OCI-M1 (cell line): Measurements from ENCODE around the gene PRTFDC1.
"Not testable (repeated sequence)": the region's sequence is repeated elsewhere in the genome, so short reads cannot be mapped to it uniquely, and the experiment has no call there.

ENCODE experiments used
- DNase-seq: peaks from one replicate; lab custom pipeline; 2025; lab: John Stamatoyannopoulos, UW

Gene PRTFDC1

DNA sequence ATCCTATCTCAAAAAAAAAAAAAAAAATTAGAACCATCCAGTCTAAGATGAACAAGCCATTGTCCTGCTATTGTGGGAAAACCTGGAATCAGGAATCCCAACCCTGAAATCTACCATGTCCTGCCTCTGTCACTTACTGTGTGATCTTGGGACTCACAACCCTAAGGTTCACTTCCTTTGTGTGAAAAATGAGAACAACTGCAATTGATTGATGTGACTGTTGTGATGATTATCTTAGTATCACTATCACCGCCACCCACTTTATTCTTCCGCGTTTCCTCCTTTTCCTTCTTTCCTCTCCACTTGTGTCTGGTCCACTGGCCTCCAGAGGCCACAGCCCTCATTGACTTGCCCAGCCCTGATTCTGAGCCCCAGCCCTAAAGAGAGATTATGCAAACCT lies 12.6 kb upstream of the PRTFDC1 start:
- no peak for DNase-seq

DNA sequence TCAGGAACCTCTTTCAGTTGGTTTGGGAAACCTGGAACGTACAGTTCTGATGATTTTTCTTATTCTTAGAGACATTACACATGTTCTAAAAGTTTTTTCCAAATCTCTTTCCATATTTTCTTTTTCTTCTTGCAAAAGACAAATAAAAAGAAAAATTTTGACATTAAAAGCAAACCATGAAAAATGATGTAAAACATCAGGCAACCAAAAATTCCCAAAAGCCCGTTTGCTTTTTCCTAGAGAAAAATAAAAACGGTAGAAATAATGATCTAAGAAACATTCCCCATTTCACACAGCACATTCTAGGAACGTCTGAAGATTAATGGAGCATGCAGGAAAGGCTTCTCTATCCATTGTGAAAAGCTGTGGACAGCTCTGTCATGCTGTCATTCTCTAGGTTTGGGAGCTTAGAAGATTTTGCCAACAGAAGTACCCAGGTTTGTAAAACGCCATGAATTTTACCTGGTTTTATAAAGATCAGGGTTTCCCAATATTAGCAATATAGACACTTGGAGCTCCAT lies 11.2 kb upstream of the PRTFDC1 start:
- no peak for DNase-seq

DNA sequence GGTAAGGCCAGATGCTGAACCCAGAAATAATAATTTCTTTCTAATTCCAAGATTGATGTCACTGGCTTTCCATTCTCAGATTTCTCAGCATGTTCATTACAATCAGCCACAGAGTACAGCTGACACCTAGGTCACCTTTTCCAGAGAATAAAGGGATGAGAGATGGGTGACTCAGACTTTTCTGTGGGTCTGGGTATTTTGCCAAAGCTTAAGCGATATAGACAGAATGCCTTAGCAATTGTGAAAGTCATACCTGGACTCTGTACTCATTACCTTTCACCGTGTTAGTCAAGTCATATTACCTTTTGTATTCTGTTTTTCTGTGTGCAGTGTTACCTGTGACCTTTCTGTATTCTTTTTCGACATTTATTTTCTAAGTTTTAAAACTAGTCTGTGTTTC lies 10.6 kb upstream of the PRTFDC1 start:
- no peak for DNase-seq

DNA sequence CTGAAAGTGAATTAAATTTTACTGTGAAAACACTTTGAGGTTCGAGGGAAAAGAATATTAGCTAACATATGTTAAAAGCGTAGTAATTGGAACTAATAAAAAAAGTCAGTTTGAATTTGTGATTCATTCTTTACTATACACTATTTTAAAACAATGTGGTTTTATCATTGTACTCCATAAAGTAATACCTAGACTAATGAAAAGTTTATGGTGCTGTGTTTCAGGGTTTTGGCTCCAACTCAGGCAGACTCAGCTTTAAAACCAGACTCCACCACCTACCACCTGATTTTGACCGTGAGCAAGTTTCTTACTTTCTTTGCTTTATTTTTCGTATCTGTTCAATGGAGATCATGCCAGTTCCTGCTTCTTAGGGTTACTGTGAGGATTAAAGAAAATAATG lies 9.2 kb upstream of the PRTFDC1 start:
- DNase-seq: no peak

DNA sequence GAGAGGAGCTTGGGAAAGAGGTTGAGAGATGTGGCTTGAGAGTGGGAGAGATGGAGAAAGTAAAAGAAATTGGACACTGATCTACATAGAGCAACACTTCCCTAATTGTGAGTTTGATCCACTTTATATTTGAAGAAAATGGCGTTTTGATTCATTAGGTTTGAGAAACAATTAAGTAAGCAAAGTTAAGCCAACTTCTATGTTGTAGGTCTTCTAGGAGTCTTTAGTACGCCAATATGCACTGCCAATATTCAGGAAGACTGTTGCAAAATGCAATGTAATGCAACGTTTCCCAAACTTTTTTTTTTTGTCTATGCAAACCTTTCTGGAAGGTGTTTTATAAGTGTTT lies 7.0 kb upstream of the PRTFDC1 start:
- DNase-seq: no peak

DNA sequence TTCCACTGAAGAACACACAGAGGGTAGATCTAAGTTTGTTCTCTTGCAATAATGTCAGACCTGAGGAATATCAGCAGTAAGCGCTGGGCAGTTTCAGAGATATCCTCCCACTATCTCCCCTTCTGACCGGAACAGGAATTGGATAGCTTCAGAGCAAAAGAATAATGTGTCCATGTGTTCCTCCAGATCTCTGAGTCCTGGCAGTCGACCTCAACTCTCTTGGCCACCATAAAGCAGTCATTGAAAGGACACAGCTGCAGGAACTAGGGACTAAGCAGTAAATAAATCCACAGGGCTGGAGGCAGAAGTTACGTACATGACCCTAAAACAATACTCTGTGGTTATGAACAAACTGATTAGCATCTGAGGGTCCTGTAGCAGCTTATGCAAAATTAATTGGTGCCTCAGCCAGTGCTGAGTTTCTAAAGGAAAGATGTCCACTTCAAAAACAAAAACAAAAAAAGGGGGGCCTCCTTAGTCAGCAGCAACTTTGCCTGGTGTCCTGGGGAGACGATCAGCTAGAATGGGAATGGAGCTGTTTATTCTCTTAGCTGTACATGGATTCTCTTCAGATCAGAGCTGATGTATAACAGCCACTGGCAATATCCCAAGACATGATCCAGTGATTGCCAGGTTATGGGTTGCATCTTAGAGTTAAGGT lies 6.4 kb upstream of the PRTFDC1 start:
- peak; percentile 19 for DNase-seq

DNA sequence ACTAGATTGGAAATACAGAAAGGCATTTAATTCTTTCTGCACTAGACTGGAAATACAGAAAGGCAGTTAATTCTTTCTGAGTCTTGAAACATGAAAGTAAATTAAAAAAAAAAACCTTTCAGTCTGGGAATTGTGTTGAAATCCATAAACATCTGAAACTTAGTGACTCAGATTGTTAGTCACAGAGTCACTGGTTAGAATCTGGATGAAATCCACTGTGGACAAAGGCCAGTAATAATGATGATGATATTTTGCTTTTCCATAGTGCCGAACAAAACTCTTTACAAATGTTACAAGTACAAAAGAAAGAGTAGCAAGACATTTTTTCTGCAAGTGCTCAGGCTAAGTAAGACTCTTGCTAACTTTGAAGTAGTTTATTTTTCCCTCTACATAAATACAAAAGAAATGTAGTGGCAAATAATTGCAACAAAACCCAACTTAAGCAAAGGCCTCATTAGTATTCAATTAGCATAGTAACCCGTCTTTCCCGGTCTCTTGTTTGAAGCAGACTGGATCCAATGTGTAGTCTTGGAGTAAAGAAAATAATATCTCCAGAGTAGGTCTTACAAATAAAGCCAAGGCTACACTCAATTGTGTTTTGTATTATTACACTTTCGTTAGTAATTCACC lies 5.8 kb upstream of the PRTFDC1 start:
- DNase-seq: no peak

DNA sequence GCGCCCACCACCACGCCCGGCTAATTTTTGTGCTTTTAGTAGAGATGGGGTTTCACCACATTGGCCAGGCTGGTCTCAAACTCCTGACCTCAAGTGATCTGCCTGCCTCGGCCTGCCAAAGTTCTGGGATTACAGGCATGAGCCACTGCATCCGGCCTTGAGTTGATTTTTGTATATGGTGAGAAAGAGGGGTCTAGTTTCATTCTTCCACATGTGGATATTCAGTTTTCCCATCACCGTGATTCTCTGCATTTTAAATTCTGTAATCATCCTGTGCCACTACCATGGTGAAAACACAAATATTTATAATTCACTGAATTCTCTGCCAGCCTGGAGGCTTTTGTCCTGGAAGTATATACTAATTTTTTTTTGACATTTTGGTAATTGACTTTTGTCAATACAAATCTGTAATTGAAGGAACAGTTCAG lies 5.2 kb upstream of the PRTFDC1 start:
- DNase-seq: not testable (repeated sequence)

DNA sequence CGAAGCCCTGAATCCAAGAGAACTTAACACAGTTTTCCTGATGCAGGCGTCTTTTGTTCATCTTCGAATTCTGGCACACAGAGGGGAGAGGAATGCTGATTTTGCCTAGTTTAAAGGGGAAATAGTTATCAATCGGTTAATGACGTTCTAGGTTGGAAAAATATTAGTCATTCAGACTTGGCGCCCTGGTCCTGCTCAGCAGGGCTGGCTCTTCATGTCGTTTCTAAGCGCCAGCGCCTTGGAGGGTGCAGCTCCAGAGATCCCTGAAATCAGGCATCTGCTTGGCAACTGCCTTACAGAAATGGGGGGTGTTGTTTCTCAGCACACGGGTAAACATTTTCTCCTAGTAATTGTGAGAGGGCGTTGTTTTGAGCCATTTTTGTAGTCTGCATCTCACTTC lies 1.3 kb upstream of the PRTFDC1 start:
- DNase-seq: no peak

DNA sequence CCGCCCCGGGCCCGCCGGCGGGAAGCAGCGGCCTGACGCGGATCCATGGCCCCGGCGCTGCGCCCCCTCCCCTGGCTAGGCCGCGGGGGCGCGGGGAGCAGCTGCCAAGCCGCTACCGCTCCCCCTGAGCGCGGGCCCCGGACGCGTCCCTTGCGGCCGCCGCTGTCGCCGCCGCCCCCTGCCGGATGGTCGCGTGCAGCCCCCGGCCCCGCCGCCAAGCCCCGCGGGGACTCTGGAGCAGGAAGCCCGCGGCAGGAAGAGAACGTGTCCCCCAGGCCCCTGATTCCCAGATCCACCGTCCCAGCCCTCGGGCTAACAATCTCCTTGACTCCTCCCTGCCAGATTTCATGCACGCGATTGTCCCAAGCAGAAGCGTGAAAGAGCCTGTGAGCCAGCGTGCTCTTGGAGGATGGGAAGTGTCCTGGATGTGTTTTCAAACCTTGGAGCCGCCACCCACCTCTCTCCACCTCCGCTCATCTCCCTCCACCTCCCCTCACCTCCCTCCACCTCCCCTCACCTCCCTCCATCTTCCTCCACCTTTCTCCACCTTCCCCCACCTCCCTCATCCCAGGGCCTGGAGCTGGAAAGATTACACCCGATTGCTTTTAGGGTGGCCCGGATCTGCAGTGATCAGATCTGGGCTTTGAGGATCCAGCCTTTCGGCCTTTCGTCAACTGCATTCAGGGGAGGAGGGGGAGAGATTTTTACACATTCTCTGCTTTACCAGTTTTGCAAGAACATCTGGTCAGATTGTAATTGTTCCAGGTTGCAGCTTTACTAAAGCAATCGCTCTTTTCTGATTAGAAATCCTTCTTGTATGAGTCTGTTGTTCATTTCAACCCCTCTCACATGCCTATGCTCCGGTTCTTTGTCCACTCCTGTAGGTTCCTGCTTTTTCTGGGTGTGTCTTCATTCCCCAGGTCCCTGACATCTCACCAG lies 570 bp upstream of the PRTFDC1 start:
- DNase-seq: peak; percentile 29

DNA sequence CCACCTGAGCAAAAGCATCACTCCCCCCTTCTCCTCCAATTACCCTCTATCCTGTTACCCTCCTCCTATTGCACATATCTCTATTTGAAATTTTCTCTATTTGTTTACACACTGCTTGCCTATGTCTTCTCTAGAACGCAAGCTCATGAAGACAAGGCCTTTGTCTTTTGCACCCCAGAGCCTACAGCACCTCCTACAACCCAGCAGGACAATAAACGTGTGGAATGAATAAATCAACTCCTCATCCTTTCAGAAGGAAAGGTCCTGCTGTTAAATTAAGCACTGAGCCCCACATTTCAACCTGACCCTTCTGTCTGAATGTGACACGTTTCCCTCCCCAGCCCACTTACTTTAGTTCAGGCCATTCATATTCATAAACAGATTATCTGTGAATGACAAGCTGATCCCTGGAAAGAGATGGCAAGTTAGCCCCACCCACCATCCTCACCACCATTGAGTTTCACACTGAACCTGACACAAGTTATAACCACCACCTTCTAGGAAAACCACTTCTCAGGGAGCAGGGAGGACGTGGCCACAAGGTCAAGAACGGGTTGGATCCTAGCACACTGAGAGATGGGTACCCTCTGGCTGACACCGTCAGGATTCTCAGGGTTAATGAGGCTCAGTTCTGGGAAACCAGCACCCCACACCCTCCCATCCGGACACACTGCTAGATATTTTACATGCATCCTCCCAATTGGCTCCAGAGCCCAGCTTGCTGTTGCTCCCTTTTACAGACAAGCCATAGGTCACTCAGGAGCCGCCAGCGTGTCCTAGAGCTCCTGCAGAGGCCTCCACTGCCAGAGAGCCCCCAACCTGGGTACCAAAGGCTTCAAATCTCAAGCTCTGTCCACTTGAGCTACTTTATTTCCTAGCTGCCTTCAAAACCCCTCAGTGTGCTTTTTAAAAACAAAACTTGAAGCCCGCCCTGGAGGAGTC lies 934 bp downstream of the PRTFDC1 start:
- no peak for DNase-seq

DNA sequence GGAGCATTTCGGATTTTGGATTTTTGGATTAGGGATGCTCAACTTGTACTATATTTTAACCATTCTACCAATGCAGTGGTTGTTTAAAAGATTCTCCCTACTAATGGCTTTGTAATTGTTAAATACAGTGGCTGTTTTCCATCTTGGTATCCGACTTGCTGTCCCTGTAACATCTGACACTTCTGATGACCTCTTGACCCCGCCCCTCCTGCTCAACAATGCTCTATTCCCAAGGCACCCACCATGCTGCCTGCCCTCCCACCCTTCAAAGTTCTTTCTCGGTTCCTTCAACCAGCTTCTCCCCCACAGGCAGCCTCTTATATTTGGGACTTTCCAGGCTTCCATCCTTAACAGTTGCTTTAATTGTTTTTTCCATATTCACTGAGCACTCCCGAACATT lies 2.0 kb downstream of the PRTFDC1 start:
- DNase-seq: no peak

DNA sequence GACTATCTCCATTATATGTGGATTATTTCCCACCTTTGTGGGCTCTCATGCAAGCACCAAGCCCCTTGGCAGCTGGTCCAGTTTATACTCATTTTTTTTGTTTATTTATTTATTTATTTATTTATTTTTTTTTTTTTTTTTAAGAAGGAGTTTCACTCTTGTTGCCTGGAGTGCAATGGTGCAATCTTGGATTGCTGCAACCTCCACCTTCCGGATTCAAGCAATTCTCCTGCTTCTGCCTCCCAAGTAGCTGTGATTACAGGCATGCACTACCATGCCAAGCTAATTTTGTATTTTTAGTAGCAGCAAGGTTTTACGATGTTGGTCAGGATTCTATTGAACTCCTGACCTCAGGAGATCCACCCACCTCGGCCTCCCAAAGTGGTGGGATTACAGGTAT lies 2.8 kb downstream of the PRTFDC1 start:
- no peak for DNase-seq

DNA sequence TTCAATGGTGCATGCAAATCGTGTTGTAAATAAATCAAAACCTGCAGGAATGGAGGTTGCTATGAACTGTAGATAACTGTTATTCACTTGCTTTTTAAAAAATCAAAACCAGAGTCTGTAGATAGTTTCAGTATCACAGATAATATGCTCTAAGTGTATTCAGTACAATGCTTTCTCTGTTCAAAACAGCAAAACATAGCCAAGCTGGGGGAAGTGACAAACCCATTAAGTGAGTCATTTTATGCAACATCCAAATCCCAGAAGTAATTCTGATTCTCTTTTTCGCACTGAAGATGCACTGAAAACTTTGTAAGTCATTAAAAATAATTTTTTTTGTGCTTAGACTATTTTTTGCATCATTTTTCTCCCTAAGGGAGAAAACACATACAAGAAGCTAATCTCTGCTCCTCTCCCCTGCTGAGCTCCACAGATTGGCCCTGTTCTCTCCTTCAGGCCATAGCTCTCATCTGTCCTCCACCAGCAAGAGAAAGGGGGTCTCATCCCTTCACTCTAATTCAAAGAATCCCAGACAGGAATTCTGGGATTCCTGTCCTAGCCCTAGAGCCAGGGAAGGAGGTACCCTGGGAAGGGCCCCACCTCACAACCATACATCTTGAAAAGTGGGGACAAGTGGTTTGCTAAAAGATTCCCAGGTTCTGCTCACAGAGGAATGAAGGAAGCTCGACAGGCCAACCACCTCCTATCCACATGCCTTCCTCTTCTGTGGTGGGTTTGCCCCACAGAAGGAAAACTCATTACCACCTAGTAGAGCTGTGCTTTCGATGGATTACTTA lies 4.9 kb downstream of the PRTFDC1 start:
- DNase-seq: no peak

DNA sequence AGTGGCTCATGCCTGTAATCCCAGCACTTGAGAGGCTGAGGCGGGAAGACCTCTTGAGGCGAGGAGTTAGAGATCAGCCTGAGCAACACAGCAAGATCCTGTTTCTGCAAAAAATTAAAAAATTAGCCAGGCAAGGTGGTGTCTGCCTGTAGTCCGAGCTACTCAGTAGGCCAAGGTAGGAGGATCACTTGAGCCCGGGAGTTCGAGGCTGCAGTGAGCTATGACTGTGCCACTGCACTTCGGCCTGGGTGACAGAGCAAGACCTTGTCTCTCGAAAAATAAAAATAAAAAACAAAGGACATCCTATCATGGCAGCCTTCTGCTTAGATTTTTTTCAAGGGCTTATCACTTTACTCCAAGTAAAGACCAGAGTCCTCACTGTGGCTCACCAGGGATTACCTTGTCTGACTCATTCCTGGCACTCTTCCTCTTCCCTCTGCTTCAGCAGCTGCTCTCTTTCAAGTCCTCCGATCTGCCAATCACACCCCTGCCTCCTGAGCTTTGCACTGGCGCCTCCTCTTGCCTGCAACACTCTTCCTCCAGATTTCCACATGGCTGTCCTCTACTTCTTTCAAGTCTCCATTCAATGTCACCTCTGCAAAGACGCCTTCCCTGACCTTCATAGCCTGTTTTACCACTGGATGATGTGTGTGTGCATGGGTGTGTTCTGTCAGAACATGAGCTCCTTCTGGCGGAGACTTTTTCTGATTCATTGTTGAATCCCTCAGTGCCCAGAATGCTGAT lies 7.7 kb downstream of the PRTFDC1 start:
- DNase-seq: peak; percentile 56

DNA sequence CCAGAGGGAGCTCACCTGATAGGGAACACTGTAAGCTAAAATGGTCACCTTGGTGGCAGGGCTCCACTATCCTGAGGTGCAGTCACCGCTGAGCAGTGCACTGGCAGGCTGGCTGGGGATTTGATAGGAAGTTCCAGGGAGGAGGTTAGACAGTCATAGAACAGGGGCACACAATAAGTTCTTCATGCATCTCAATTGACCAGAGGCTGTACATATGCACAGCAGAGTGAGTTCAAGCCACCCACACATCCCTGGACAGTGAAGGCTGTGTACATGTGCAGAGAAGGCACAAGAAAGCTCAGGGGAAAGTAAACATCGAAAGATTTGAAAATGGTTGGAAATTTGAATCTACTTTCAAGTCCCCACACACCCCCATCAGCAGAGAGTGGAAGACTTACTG lies 13.9 kb downstream of the PRTFDC1 start:
- DNase-seq: no peak

DNA sequence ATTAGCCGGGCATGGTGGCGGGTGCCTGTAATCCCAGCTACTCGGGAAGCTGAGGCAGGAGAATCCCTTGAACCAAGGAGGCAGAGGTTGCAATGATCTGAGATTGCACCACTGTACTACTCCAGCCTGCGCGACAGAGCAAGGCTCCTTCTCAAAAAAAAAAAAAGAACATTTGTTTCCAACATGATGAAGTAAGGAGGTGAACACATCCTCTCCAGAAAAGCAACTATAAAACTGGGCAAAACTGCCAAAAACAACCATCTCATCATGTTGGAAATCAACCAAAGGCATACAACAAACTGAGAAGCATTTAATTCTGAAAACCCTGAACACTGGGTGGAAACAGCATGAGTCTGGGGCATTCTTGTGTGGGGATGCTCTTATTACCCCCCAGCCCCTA lies 14.3 kb downstream of the PRTFDC1 start:
- DNase-seq: no peak

DNA sequence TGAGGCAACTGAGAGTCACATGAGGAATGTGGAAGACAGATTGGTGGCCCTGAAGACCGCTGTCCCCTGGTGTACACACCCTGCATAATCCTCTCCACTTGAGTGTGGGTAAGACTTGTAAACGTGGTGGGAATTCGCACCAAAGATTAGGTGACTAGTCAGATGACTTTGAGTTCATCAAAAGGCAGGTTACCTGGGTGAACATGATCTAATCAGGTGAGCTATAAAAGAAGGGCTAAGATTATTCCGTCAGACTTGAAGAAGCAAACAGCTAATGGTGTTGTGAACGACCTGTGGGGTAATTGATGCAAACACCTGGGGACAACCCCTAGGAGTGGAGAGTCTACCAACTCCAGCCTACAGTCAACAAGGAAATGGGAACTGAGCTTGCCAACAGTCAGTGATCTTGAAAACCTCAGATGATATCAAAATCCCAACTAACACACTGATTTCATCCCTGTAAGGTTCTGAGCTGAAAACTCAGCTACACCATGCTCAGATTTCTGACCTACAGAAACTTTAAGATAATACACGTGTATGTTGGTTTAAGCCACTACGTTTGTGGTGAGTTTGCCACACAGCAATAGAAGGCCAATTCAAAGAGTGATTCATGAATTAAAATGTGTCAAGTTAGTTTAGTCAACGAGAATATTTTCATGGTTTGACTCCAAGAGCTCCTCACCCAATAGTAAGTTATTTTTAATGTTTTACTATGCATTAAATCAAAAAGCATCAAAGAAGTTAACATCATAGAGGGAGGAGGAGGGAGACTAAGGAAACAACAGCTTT lies 16.7 kb downstream of the PRTFDC1 start:
- no peak for DNase-seq

DNA sequence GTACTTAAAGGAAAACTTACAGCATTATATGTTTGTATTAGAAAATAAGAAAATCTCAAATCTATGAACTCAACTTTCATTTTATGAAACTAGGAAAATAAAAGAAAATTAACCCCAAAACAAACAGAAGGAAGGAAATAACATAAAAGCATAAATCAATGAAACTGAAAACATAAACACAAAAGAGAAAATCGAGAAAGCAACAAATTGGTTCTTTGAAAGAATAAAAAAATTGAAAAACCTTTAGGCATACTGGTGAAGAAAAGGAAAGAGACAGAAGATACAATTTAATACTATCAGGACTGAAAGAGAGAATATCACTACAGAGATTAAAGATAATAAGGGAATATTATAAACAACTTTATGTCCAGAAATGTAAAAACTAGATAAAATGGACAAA lies 21.2 kb downstream of the PRTFDC1 start:
- no peak for DNase-seq
